IMR-90 (cell line): ENCODE measurements around the gene SCYL3. TPM values are rescaled to one million over a fixed set of nuclear protein-coding genes. Genes with fewer than 3 reads are reported as not detected.
"Not testable (repeated sequence)": the region's sequence is repeated elsewhere in the genome, so short reads cannot be mapped to it uniquely, and the experiment has no call there.

Experiments used
- ATAC-seq: fragments of 200-7000 bp; cut with Tn5 transposase; 2 replicates; pipeline ENCODE4 v1.9.1; 2020; ENCODE audit warnings: low read depth, mild to moderate bottlenecking, moderate library complexity
- BruUV-seq: library from RNA; stranded (reverse); fragments of 400-500 nt; replicated peaks from 2 replicates; lab custom pipeline; 2021; lab: Mats Ljungman, UMichigan
- CTCF ChIA-PET: fragments of 300-600 bp; formaldehyde crosslinking; extraction: SDS; loops from one replicate; lab custom pipeline; 2021; ENCODE audit warnings: antibody characterized with exemption; lab: Yijun Ruan, JAX
- POLR2A ChIA-PET: fragments of 300-600 bp; sonication (Branson Sonifier 250); formaldehyde crosslinking; loops from one replicate; lab custom pipeline; 2022; ENCODE audit warnings: antibody characterized with exemption; ENCODE audit not compliant: unreplicated experiment; lab: Charles Lee
- DNase-seq: peaks from one replicate; pipeline ENCODE4 v3.0.0; 2013
- H2AFZ ChIP-seq: replicated peaks from 2 replicates; pipeline ENCODE3; 2013; ENCODE audit warnings: low read length, mild to moderate bottlenecking; ENCODE audit not compliant: poor library complexity
- H2AK5ac ChIP-seq: 2 replicates; pipeline ENCODE4 v1.6.1; 2013; ENCODE audit warnings: low read depth, low read length, inconsistent platforms
- H2AK9ac ChIP-seq: replicated peaks from 2 replicates; pipeline ENCODE3; 2013; ENCODE audit warnings: mild to moderate bottlenecking, low read depth, low read length, moderate library complexity; ENCODE audit not compliant: poor library complexity
- H2BK120ac ChIP-seq: 2 replicates; pipeline ENCODE4 v1.6.1; 2013; ENCODE audit warnings: low read depth, low read length, inconsistent platforms
- H2BK15ac ChIP-seq: 3 replicates; pipeline ENCODE4 v1.6.1; 2013; ENCODE audit warnings: low read depth, low read length, inconsistent platforms
- H2BK20ac ChIP-seq: 2 replicates; pipeline ENCODE4 v1.6.1; 2013; ENCODE audit warnings: low read depth, mild to moderate bottlenecking, inconsistent platforms, low read length, moderate library complexity
- H2BK5ac ChIP-seq: 2 replicates; pipeline ENCODE4 v1.6.1; 2013; ENCODE audit warnings: mild to moderate bottlenecking, low read depth, low read length, inconsistent platforms; ENCODE audit not compliant: poor library complexity, severe bottlenecking
- H3K14ac ChIP-seq: replicated peaks from 2 replicates; pipeline ENCODE4 v1.6.1; 2013; ENCODE audit warnings: low read depth, low read length, inconsistent platforms
- H3K18ac ChIP-seq: 2 replicates; pipeline ENCODE4 v1.6.1; 2013; ENCODE audit warnings: low read depth, low read length, control low read depth
- H3K23ac ChIP-seq: 2 replicates; pipeline ENCODE4 v1.6.1; 2013; ENCODE audit warnings: low read depth, low read length, inconsistent platforms
- H3K27ac ChIP-seq: 2 replicates; pipeline ENCODE4 v1.5.1; 2013; ENCODE audit warnings: mild to moderate bottlenecking, control low read depth, low read length; ENCODE audit not compliant: insufficient read depth
- H3K27me3 ChIP-seq: 2 replicates; pipeline ENCODE4 v1.6.1; 2013; ENCODE audit warnings: low read length; ENCODE audit not compliant: control insufficient read depth, insufficient read depth
- H3K36me3 ChIP-seq: 2 replicates; pipeline ENCODE4 v1.6.1; 2013; ENCODE audit warnings: low read length, mixed read lengths; ENCODE audit not compliant: control insufficient read depth, insufficient read depth
- H3K4ac ChIP-seq: 2 replicates; pipeline ENCODE4 v1.6.1; 2013; ENCODE audit warnings: low read depth, low read length, inconsistent platforms
- H3K4me1 ChIP-seq: 2 replicates; pipeline ENCODE4 v1.6.1; 2013; ENCODE audit warnings: low read length, mixed read lengths; ENCODE audit not compliant: control insufficient read depth, insufficient read depth
- H3K4me2 ChIP-seq: 2 replicates; pipeline ENCODE4 v1.6.1; 2013; ENCODE audit warnings: low read depth, mild to moderate bottlenecking, control low read depth, low read length, moderate library complexity
- H3K4me3 ChIP-seq: 2 replicates; pipeline ENCODE4 v1.5.1; 2013; ENCODE audit warnings: low read depth, mild to moderate bottlenecking, control low read depth, low read length, moderate library complexity; ENCODE audit not compliant: insufficient read depth
- H3K56ac ChIP-seq: 2 replicates; pipeline ENCODE4 v1.6.1; 2013; ENCODE audit warnings: low read length, inconsistent platforms; ENCODE audit not compliant: insufficient read depth; ENCODE audit errors: extremely low read depth
- H3K79me1 ChIP-seq, 2 experiments: 2 replicates each; pipeline ENCODE4 v1.6.1; 2013; ENCODE audit warnings: low read length in 2 of 2, inconsistent platforms in 1 of 2, low read depth in 1 of 2
- H3K9ac ChIP-seq: 2 replicates; pipeline ENCODE4 v1.6.1; 2013; ENCODE audit warnings: low read depth, low read length, control low read depth
- H3K9me1 ChIP-seq: 2 replicates; pipeline ENCODE4 v1.6.1; 2013; ENCODE audit warnings: low read length, inconsistent platforms; ENCODE audit not compliant: insufficient read depth
- H3K9me3 ChIP-seq: 2 replicates; pipeline ENCODE4 v1.6.1; 2013; ENCODE audit warnings: low read length; ENCODE audit not compliant: control insufficient read depth, insufficient read depth
- H4K20me1 ChIP-seq: 2 replicates; pipeline ENCODE4 v1.6.1; 2013; ENCODE audit warnings: low read length, inconsistent platforms; ENCODE audit not compliant: insufficient read depth
- H4K5ac ChIP-seq: 2 replicates; pipeline ENCODE4 v1.6.1; 2013; ENCODE audit warnings: mild to moderate bottlenecking, low read depth, low read length, control low read depth
- H4K8ac ChIP-seq, 2 experiments: 2 replicates each; pipeline ENCODE4 v1.6.1; 2013; ENCODE audit warnings: low read depth in 2 of 2, low read length in 2 of 2, control low read depth in 1 of 2, inconsistent platforms in 1 of 2
- H4K91ac ChIP-seq: 2 replicates; pipeline ENCODE4 v1.6.1; 2013; ENCODE audit warnings: low read depth, low read length, inconsistent platforms; ENCODE audit not compliant: insufficient read depth
- FOS ChIP-seq: fragments of 150-350 bp; IDR thresholded peaks from 2 replicates; pipeline ENCODE4 v1.6.1; 2016; ENCODE audit warnings: low read depth, low read length
- WGBS, 2 experiments: methylation state at CpG; one replicate each; pipeline versions ENCODE4 v1.1.5 to v1.1.7; 2013; ENCODE audit warnings: missing lambda C conversion rate in 2 of 2; ENCODE audit not compliant: insufficient read length in 1 of 2; ENCODE audit errors: extremely low coverage in 2 of 2; 5-methylcytosine and 5-hydroxymethylcytosine counted together
- dilution Hi-C: fragments of 300-500 bp; cut with HindIII; formaldehyde crosslinking; loops from one replicate; pipeline ENCODE4 v1.14.3; 2018; ENCODE audit warnings: low sequenced_read_pairs; ENCODE audit not compliant: unreplicated experiment
- in situ Hi-C: fragments of 300-500 bp; cut with MboI; formaldehyde crosslinking; loops from 3 replicates; pipeline ENCODE4 v1.14.3; 2019; ENCODE audit warnings: low sequenced_read_pairs, inconsistent platforms, mixed read lengths
- intact Hi-C: fragments of 100-400 bp; cut with micrococcal nuclease; formaldehyde crosslinking; loops from 2 replicates; pipeline ENCODE4 v1.10.0; 2022
- polyA plus RNA-seq, 3 experiments: library from polyadenylated mRNA; depleted of rRNA; stranded (reverse); fragments of >200 nt; gene quantifications; 2 replicates each; pipeline ENCODE4 v1.2.3, GENCODE V29; 2012; ENCODE audit warnings: low replicate concordance in 1 of 3
- total RNA-seq: library from RNA; depleted of rRNA; stranded (reverse); fragments of >200 nt; gene quantifications from 2 replicates; pipeline ENCODE4 v1.2.3, GENCODE V29; 2012

Gene SCYL3
- total and polyA plus RNA-seq, 2 of the 4 experiments (the other 2 are of a cell fraction): 3.9 to 8.4 TPM

DNA sequence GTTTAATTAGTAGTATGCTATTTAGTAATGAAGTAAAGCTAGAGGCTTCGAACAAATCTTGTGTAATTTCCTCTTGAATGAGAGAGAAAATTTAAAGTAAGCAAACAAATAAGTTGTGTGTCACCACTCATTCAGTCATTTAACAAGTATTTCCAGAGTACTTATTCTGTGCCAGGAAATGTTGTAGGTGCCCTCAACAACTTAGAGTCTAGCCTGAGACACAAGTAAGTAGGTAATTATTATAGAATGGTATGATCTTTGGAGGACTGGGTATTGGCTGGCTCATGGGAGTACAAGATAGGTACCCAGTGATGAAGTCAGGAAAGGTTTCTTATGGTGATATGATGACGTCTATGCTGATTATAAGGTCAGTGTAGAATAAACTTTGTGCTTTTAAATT lies 81.6 kb downstream of the SCYL3 start:
- Histone ChIP-seq H2AK9ac (no peak overlapping the region), H3K4ac (no peak overlapping the region), H3K4me3 (no peak overlapping the region), H2BK120ac (no peak overlapping the region), H3K27ac (no peak overlapping the region), H2AK5ac (no peak overlapping the region), H3K9ac (no peak overlapping the region), H2BK5ac (no peak overlapping the region), H3K9me3 (no peaks in the 10 kb centered on the region), H3K56ac (no peak overlapping the region), H3K14ac (no peak overlapping the region), H3K79me1 (no peaks in the 10 kb centered on the region), H4K8ac (no peak overlapping the region), H3K4me2 (no peak overlapping the region), H3K9me1 (no peaks in the 10 kb centered on the region), H3K23ac (no peak overlapping the region), H4K5ac (no peak overlapping the region), H2AFZ (no peak overlapping the region), H3K27me3 (no peaks in the 10 kb centered on the region), H2BK15ac (no peak overlapping the region), H3K18ac (no peak overlapping the region), H3K4me1 (no peaks in the 10 kb centered on the region), H2BK20ac (no peak overlapping the region), H4K91ac (no peak overlapping the region), H4K20me1 (no peaks in the 10 kb centered on the region), H3K36me3 (no peaks in the 10 kb centered on the region)
- no peak for ATAC-seq
- dilution Hi-C loops: no loop called here
- no peak for TF ChIP-seq FOS
- CTCF ChIA-PET: no interaction called here
- no TSS peak for BruUV-seq
- intact Hi-C loops: loop anchor here (10.0 kb wide), 1 partner anchor 1207 kb away; no protein-coding TSS in a partner anchor
- POLR2A ChIA-PET: no interaction called here
- in situ Hi-C loops: no loop called here
- no peak for DNase-seq
- WGBS, 2 experiments: 100% methylated on average over 1 of the region's 2 CpGs; no CpG with 5 or more reads in 1 of the 2 experiments

DNA sequence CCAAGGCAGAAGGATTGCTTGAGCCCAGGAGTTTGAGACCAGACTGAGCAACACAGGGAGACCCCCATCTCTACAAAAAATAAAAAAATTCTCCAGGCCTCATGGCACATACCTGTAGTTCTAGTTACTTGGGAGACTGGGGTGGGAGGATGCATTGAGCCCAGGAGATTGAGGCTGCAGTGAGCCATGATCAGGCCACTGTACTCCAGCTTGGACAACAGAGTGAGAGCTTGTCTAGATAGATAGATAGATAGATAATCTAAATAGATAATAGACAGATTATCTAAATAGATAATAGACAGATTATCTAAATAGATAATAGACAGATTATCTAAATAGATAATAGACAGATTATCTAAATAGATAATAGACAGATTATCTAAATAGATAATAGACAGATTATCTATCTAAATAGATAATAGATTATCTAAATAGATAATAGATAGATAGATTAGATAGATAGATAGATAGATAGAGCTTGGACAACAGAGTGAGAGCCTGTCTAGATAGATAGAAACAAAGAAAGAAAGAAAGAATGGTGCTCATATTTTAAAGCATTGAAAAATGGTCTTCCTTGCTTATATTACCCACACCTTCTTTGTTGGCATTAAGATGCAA lies 82.2 kb downstream of the SCYL3 start:
- H3K4me1 ChIP-seq, H3K4me3 ChIP-seq, H4K8ac ChIP-seq, H2BK5ac ChIP-seq, H3K79me1 ChIP-seq, ATAC-seq, H3K23ac ChIP-seq, H3K9ac ChIP-seq, H3K36me3 ChIP-seq, BruUV-seq, H4K5ac ChIP-seq, H4K20me1 ChIP-seq, H2BK120ac ChIP-seq, CTCF ChIA-PET, POLR2A ChIA-PET, H3K4me2 ChIP-seq, H2AFZ ChIP-seq, H3K27me3 ChIP-seq, H3K14ac ChIP-seq, H3K27ac ChIP-seq, H2BK15ac ChIP-seq, in situ Hi-C loops, DNase-seq, H4K91ac ChIP-seq, H2BK20ac ChIP-seq, H2AK9ac ChIP-seq, dilution Hi-C loops, H2AK5ac ChIP-seq, H3K9me1 ChIP-seq, H3K56ac ChIP-seq, H3K4ac ChIP-seq, H3K18ac ChIP-seq, H3K9me3 ChIP-seq: not testable (repeated sequence)
- intact Hi-C loops: loop anchor here (10.0 kb wide), 1 partner anchor 1207 kb away; no protein-coding TSS in a partner anchor
